Stomach (tissue), 9 donors: ENCODE measurements around the gene RBMX. TPM values are rescaled to one million over a fixed set of nuclear protein-coding genes. Genes with fewer than 3 reads are reported as not detected.
A peak's percentile ranks its signal among the peaks of the same experiment; 100 is the strongest.

ENCODE experiments used
- DNase-seq, 2 donors: peaks; one replicate each; pipeline versions ENCODE4 v3.0.0 to v3.0.0-alpha.2; 2013 to 2019
- H3K27ac ChIP-seq, 5 donors: fragments of 200-600 bp in 4 of 5; sonication (generic) in 4 of 5; one replicate each; pipeline ENCODE4 v1.5.1; 2013 to 2019; ENCODE audit warnings: mild to moderate bottlenecking in 1 of 5, moderate library complexity in 1 of 5
- H3K27me3 ChIP-seq, 3 donors: fragments of 200-600 bp; sonication (generic); one replicate each; pipeline ENCODE4 v1.5.1; 2017 to 2019; ENCODE audit warnings: mixed run types in 1 of 3
- H3K36me3 ChIP-seq, 4 donors: fragments of 200-600 bp; sonication (generic); 1 replicate in 3 of 4; 2 replicates in 1 of 4; pipeline ENCODE4 v1.5.1; 2016 to 2019
- H3K4me1 ChIP-seq, 4 donors: fragments of 200-600 bp; sonication (generic); one replicate each; pipeline ENCODE4 v1.5.1; 2016 to 2019
- H3K4me3 ChIP-seq, 4 donors: fragments of 200-600 bp; sonication (generic) in 3 of 4; one replicate each; pipeline ENCODE4 v1.5.1; 2016 to 2019; ENCODE audit warnings: mild to moderate bottlenecking in 1 of 4
- H3K9me3 ChIP-seq, 4 donors: fragments of 200-600 bp; sonication (generic); one replicate each; pipeline ENCODE4 v1.5.1; 2016 to 2019
- EP300 ChIP-seq: sonication (generic); formaldehyde crosslinking; IDR thresholded peaks from one replicate; pipeline ENCODE4 v1.6.1; 2017; ENCODE audit warnings: antibody characterized with exemption
- POLR2A ChIP-seq, 4 donors: fragments of 450-650 bp; IDR thresholded peaks; one replicate each; pipeline ENCODE4 v1.6.1; 2016; ENCODE audit warnings: antibody characterized with exemption in 4 of 4, control low read depth in 2 of 4, mild to moderate bottlenecking in 1 of 4, moderate library complexity in 1 of 4
- POLR2AphosphoS5 ChIP-seq, 3 donors: sonication (generic); formaldehyde crosslinking; IDR thresholded peaks; one replicate each; pipeline ENCODE4 v1.6.1; 2016; ENCODE audit warnings: antibody characterized with exemption in 3 of 3
- WGBS, 5 donors: extraction: QIAGEN DNeasy Blood & Tissue Kit in 3 of 5; methylation state at CpG; one replicate each; pipeline versions ENCODE4 v1.1.5 to v1.1.7; 2013 to 2018; 5-methylcytosine and 5-hydroxymethylcytosine counted together
- intact Hi-C: fragments of 100-400 bp; cut with DNase I; formaldehyde crosslinking; loops from one replicate; pipeline ENCODE4 v1.15.1; 2023; ENCODE audit warnings: low total_unique reads
- polyA plus RNA-seq, 3 donors: library from polyadenylated mRNA; stranded (reverse); fragments of 200-250 nt; gene quantifications; one replicate each; pipeline ENCODE4 v1.2.3, GENCODE V29; 2013
- total RNA-seq, 5 donors: library from RNA; depleted of rRNA; stranded (reverse); fragments of >200 nt; gene quantifications; one replicate each; pipeline versions ENCODE4 v1.1.0 to v1.2.3, GENCODE V29; 2014 to 2016
- TF ChIP-seq, protein P1 (sequence below), 7 experiments: fragments of 450-650 bp in 4 of 7; fragments of 200-600 bp in 3 of 7; sonication (generic) in 3 of 7; IDR thresholded peaks; one replicate each; pipeline ENCODE4 v1.5.1; 2016 to 2019; ENCODE audit warnings: antibody characterized with exemption in 7 of 7, control low read depth in 2 of 7, mild to moderate bottlenecking in 1 of 7
- donor health status: healthy with polysubstance abuse.
- donor health status: Bipolar disorder and iron deficiency.
- donor health status: healthy.

Gene RBMX
- total and polyA plus RNA-seq, 8 donors = 68.1 to 245 (median 124) TPM

GRCh38 chrX:136856050-136856449 lies 24.5 kb downstream of the RBMX start:
- intact Hi-C loops = no loop called here
- no peaks in the 10 kb centered on the region for H3K4me1 ChIP-seq
- H3K27ac ChIP-seq = no peak overlapping the region

DNA sequence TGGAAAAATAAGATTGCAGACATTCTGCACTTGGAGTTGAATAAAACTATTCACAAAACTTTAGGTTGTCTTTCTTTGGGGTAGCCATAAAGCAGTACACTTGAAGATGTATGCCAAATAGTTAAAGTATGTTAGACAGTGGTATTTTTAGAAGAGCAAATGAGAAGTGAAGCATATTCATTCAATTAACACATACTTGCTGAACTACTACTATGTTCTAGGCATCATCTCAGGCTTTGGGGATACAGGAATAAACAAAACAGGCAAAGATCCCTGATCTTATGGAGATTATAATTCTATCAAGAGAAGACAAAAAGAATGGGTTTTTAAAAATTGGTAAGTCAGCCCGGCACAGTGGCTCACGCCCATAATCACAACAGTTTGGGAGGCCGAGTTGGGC lies 29.0 kb downstream of the RBMX start:
- H3K27ac ChIP-seq = no peak overlapping the region
- H3K27me3 ChIP-seq = no peaks in the 10 kb centered on the region
- TF ChIP-seq POLR2AphosphoS5 (IDR thresholded peaks at IDR 0.05) = no peak
- TF ChIP-seq, protein P1, sequence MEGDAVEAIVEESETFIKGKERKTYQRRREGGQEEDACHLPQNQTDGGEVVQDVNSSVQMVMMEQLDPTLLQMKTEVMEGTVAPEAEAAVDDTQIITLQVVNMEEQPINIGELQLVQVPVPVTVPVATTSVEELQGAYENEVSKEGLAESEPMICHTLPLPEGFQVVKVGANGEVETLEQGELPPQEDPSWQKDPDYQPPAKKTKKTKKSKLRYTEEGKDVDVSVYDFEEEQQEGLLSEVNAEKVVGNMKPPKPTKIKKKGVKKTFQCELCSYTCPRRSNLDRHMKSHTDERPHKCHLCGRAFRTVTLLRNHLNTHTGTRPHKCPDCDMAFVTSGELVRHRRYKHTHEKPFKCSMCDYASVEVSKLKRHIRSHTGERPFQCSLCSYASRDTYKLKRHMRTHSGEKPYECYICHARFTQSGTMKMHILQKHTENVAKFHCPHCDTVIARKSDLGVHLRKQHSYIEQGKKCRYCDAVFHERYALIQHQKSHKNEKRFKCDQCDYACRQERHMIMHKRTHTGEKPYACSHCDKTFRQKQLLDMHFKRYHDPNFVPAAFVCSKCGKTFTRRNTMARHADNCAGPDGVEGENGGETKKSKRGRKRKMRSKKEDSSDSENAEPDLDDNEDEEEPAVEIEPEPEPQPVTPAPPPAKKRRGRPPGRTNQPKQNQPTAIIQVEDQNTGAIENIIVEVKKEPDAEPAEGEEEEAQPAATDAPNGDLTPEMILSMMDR (IDR thresholded peaks at IDR 0.05) = no peak
- TF ChIP-seq POLR2A (IDR thresholded peaks at IDR 0.05) = no peak
- intact Hi-C loops = no loop called here
- H3K36me3 ChIP-seq = peaks cover 0 to 42% (median 19%) of the 10 kb centered on the region in 4 donors
- H3K9me3 ChIP-seq = peaks cover 0 to 3% (median 0%) of the 10 kb centered on the region in 4 donors
- no peaks in the 10 kb centered on the region for H3K4me1 ChIP-seq
- DNase-seq = no peak
- 87 to 100% (median 93%) methylated on average over 3 of the region's 3 CpGs for WGBS, 5 donors
- H3K4me3 ChIP-seq = no peak overlapping the region

More at GRCh38 chrX:136856050-136856449, 24.5 kb downstream of the RBMX start:
- H3K27me3 ChIP-seq = no peaks in the 10 kb centered on the region
- WGBS, 5 donors = 78 to 95% (median 89%) methylated on average over 2 to 8 of the region's 8 CpGs
- H3K9me3 ChIP-seq = peaks cover 0 to 3% (median 0%) of the 10 kb centered on the region in 4 donors
- H3K36me3 ChIP-seq = peaks cover 0 to 25% (median 10%) of the 10 kb centered on the region in 4 donors
- H3K4me3 ChIP-seq = no peak overlapping the region
- DNase-seq = no peak
- no peak for TF ChIP-seq POLR2AphosphoS5 (IDR thresholded peaks at IDR 0.05)
- TF ChIP-seq EP300 = no peak
- TF ChIP-seq POLR2A (IDR thresholded peaks at IDR 0.05) = no peak
- TF ChIP-seq, protein P1 (IDR thresholded peaks at IDR 0.05) = no peak

DNA sequence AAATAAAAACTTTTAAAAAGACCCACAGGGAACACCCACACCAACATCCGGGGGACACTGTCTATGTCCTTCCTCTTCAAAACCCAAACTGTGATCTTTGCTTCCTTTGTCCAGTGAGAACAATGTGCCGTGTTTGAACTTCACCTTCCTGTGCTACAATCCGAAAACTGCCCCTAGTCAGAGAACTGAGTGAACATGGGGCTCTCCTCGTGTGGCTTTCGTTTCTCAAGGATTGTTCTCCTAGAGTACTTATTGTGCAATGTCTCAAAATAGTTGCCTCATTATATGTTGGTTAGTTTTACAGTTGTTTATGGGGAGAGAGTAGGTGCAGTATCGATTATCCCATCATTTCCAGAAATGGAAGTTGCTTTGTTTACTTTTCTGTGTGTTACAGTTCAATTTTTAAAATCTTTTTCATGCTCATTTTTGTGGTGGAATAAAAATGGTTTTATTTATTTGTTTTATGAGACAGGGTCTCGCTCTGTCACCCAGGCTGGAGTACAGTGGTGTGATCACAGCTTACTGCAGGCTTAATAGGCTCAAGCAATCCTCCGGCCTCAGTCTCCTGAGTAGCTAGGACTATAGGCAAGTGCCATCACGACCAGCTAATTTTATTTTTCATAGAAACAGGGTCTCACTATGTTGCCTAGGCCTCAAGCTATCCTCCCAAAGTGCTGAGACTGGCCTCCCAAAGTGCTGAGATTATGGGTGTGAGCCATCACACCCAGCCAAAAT lies 29.9 kb downstream of the RBMX start:
- 73 to 81% (median 79%) methylated on average over 9 of the region's 9 CpGs for WGBS, 5 donors
- TF ChIP-seq, protein P1 (IDR thresholded peaks at IDR 0.05) = no peak
- TF ChIP-seq POLR2AphosphoS5 (IDR thresholded peaks at IDR 0.05) (no peak), POLR2A (IDR thresholded peaks at IDR 0.05) (no peak), EP300 (no peak)
- Histone ChIP-seq H3K9me3 (peaks cover 0 to 6% (median 0%) of the 10 kb centered on the region in 4 donors), H3K27me3 (no peaks in the 10 kb centered on the region), H3K4me1 (no peaks in the 10 kb centered on the region), H3K4me3 (no peak overlapping the region), H3K36me3 (peaks cover 0 to 52% (median 24%) of the 10 kb centered on the region in 4 donors), H3K27ac (peak overlapping the region in 1 of 5 donors; percentile 11)
- no peak for DNase-seq
- intact Hi-C loops = no loop called here

DNA sequence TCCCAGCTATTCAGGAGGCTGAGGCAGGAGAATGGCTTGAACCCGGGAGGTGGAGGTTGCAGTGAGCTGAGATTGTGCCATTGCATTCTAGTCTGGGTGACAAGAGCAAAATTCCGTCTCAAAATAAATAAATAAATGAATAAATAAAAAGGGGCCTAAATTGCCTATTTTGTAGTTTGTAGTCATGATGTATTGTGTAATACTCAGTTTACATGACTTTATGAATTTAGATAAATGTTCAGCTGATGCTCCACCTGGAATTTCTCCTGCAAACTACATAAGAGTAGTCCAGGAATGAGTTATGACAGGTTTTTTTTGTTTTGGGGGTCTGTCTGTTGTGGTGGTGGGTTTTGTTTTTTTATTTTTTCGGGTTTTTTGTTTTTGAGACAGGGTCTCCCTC lies 31.1 kb downstream of the RBMX start:
- no peak for TF ChIP-seq EP300
- TF ChIP-seq, protein P1 (IDR thresholded peaks at IDR 0.05) = no peak
- no peak for TF ChIP-seq POLR2A (IDR thresholded peaks at IDR 0.05)
- no peak for TF ChIP-seq POLR2AphosphoS5 (IDR thresholded peaks at IDR 0.05)
- peaks cover 0 to 51% (median 27%) of the 10 kb centered on the region in 4 donors for H3K36me3 ChIP-seq
- 72 to 97% (median 95%) methylated on average over 3 of the region's 3 CpGs for WGBS, 5 donors
- intact Hi-C loops = no loop called here
- no peak overlapping the region for H3K4me3 ChIP-seq
- no peaks in the 10 kb centered on the region for H3K4me1 ChIP-seq
- no peak overlapping the region for H3K27ac ChIP-seq
- DNase-seq = no peak
- H3K9me3 ChIP-seq = peaks cover 0 to 12% (median 3%) of the 10 kb centered on the region in 4 donors
- no peaks in the 10 kb centered on the region for H3K27me3 ChIP-seq
